HG03095 (cell line): Measurements from ENCODE around the gene MCUB.
"Not testable (repeated sequence)": the region's sequence is repeated elsewhere in the genome, so short reads cannot be mapped to it uniquely, and the experiment has no call there.

Experiments
- ATAC-seq: cut with Tn5 transposase; IDR thresholded peaks from one replicate; pipeline ENCODE4 v1.9.1; 2021; ENCODE audit warnings: moderate library complexity; ENCODE audit not compliant: unreplicated experiment

The MCUB gene

GRCh38 chr4:109678472-109678871 lies 118.4 kb downstream of the MCUB start:
- not testable (repeated sequence) for ATAC-seq

GRCh38 chr4:109678925-109679324 lies 118.9 kb downstream of the MCUB start:
- not testable (repeated sequence) for ATAC-seq

- ATAC-seq = no peak
Observed at GRCh38 chr4:109682875-109683274, 122.8 kb downstream of the MCUB start.

- no peak for ATAC-seq
Observed at GRCh38 chr4:109683621-109684253, 123.7 kb downstream of the MCUB start.

GRCh38 chr4:109684727-109685126 lies 124.7 kb downstream of the MCUB start:
- ATAC-seq = no peak

GRCh38 chr4:109690690-109691410 lies 130.8 kb downstream of the MCUB start:
- peak; percentile 79 for ATAC-seq

GRCh38 chr4:109691411-109691920 lies 131.4 kb downstream of the MCUB start:
- no peak for ATAC-seq

GRCh38 chr4:109698656-109699055 lies 138.6 kb downstream of the MCUB start:
- ATAC-seq = no peak

GRCh38 chr4:109699553-109700225 lies 139.6 kb downstream of the MCUB start:
- ATAC-seq = no peak

GRCh38 chr4:109701566-109702410 lies 141.7 kb downstream of the MCUB start:
- ATAC-seq = no peak

GRCh38 chr4:109702950-109703663 lies 143.1 kb downstream of the MCUB start, which contains the start of gene CASP6:
Gene CASP6, minus strand, starts transcription at chr4:109703445. Its CDS starts 50 bp downstream, at chr4:109703395.
- ATAC-seq = peak; percentile 72

- no peak for ATAC-seq
Observed at GRCh38 chr4:109703664-109704361, 143.8 kb downstream of the MCUB start.

- ATAC-seq = no peak
Observed at GRCh38 chr4:109708435-109708834, 148.4 kb downstream of the MCUB start.

GRCh38 chr4:109708990-109709389 lies 148.9 kb downstream of the MCUB start:
- peak; percentile 97 for ATAC-seq

- ATAC-seq = no peak
Observed at GRCh38 chr4:109713500-109713899, 153.5 kb downstream of the MCUB start.

- ATAC-seq = no peak
Observed at GRCh38 chr4:109718759-109719158, 158.7 kb downstream of the MCUB start.

- no peak for ATAC-seq
Observed at GRCh38 chr4:109719604-109720003, 159.6 kb downstream of the MCUB start.

GRCh38 chr4:109721033-109721432 lies 161.0 kb downstream of the MCUB start:
- no peak for ATAC-seq

- ATAC-seq = no peak
Observed at GRCh38 chr4:109722357-109722756, 162.3 kb downstream of the MCUB start.

GRCh38 chr4:109723110-109723509 lies 163.1 kb downstream of the MCUB start:
- ATAC-seq = no peak
